Upper lobe of left lung (tissue), 6 donors: Measurements from ENCODE around the gene SLCO4A1. TPM values are rescaled to one million over a fixed set of nuclear protein-coding genes. Genes with fewer than 3 reads are reported as not detected.
A peak's percentile ranks its signal among the peaks of the same experiment; 100 is the strongest.

Experiments used
- ATAC-seq, 2 donors: fragments of 200-7000 bp; cut with Tn5 transposase; one replicate each; pipeline ENCODE4 v1.9.1; 2022; ENCODE audit warnings: mild to moderate bottlenecking in 2 of 2, moderate library complexity in 2 of 2; ENCODE audit not compliant: low FRiP score in 2 of 2
- DNase-seq, 2 donors: peaks; one replicate each; pipeline ENCODE4 v3.0.0-alpha.2; 2019 to 2020
- H3K27ac ChIP-seq, 4 donors: fragments of 200-600 bp; sonication (generic); one replicate each; pipeline ENCODE4 v1.5.1; 2016 to 2019
- H3K27me3 ChIP-seq, 4 donors: fragments of 200-600 bp; sonication (generic); one replicate each; pipeline ENCODE4 v1.5.1; 2017 to 2019
- H3K36me3 ChIP-seq, 4 donors: fragments of 200-600 bp; sonication (generic); one replicate each; pipeline ENCODE4 v1.5.1; 2016 to 2019
- H3K4me1 ChIP-seq, 4 donors: fragments of 200-600 bp; sonication (generic); one replicate each; pipeline ENCODE4 v1.5.1; 2018 to 2019
- H3K4me3 ChIP-seq, 4 donors: fragments of 200-600 bp; sonication (generic); one replicate each; pipeline ENCODE4 v1.5.1; 2017 to 2019; ENCODE audit warnings: mild to moderate bottlenecking in 2 of 4, moderate library complexity in 1 of 4
- H3K9me3 ChIP-seq, 4 donors: fragments of 200-600 bp; sonication (generic); one replicate each; pipeline ENCODE4 v1.5.1; 2018 to 2019
- CTCF ChIP-seq, 6 experiments: fragments of 450-650 bp in 4 of 6; fragments of 200-600 bp in 2 of 6; sonication (generic) in 2 of 6; IDR thresholded peaks; one replicate each; pipeline ENCODE4 v1.5.1; 2016 to 2019; ENCODE audit warnings: antibody characterized with exemption in 6 of 6
- EP300 ChIP-seq, 4 donors: sonication (generic); formaldehyde crosslinking; IDR thresholded peaks; one replicate each; pipeline ENCODE4 v1.5.1; 2017; ENCODE audit warnings: antibody characterized with exemption in 4 of 4, control low read depth in 2 of 4
- POLR2A ChIP-seq, 4 donors: fragments of 450-650 bp; IDR thresholded peaks; one replicate each; pipeline ENCODE4 v1.5.1; 2016 to 2017; ENCODE audit warnings: antibody characterized with exemption in 4 of 4, mild to moderate bottlenecking in 2 of 4
- POLR2AphosphoS5 ChIP-seq, 2 donors: sonication (generic); formaldehyde crosslinking; IDR thresholded peaks; one replicate each; pipeline ENCODE4 v1.5.1; 2017; ENCODE audit warnings: antibody characterized with exemption in 2 of 2
- WGBS, 2 donors: methylation state at CpG; one replicate each; pipeline ENCODE4 v1.1.5; 2017 to 2018; 5-methylcytosine and 5-hydroxymethylcytosine counted together
- total RNA-seq, 6 donors: library from RNA; depleted of rRNA in 4 of 6; stranded (reverse); fragments of >200 nt in 4 of 6; gene quantifications; one replicate each; pipeline versions ENCODE4 v1.1.0 to v1.2.1, GENCODE V29; 2016 to 2021
- donor health status: DM: no; HTN: no; CAD: no; lungs with moderate emphysema.
- donor health status: DM: no; HTN: yes; CAD: no; lungs with severe emphysema.

SLCO4A1 gene
- total RNA-seq, 6 donors from 2014 or later, result 39.9 to 86.7 (median 49.1) TPM

DNA sequence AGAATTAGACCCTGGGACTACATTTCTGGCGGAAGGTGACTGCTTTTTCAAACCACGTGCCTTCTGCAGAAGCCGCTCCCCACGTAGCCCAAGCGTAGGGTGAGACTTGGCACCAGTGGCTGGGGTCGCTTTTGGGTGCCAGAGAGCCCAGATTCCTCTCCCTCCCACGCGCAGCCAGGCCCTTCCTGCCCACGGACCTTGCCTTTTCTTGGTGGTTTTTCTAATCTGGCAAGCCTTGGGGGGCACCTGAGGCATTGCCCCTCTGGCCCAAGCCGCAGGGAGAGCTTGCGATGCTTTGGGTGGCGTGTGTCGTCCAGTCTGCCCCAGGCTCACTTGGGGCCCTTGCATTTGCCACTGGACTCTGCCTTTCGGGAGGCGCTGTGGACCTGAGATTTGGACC, 3.3 kb downstream of the SLCO4A1 start:
- H3K27me3 ChIP-seq, result peaks cover 0 to 10% (median 4%) of the 10 kb centered on the region in 4 donors
- H3K4me3 ChIP-seq, result peak overlapping the region in 2 of 4 donors; percentile 73 to 78
- WGBS, 2 donors, result 87 to 92% methylated on average over 13 to 15 of the region's 15 CpGs
- DNase-seq (no peak), ATAC-seq (no peak)
- no peaks in the 10 kb centered on the region for H3K9me3 ChIP-seq
- H3K36me3 ChIP-seq, result peaks cover 0 to 58% (median 0%) of the 10 kb centered on the region in 4 donors
- peak overlapping the region in 3 of 4 donors; percentile 90 to 98 (median 95) for H3K27ac ChIP-seq
- H3K4me1 ChIP-seq, result peaks cover 50 to 91% (median 73%) of the 10 kb centered on the region in 4 donors
- TF ChIP-seq POLR2A (IDR thresholded peaks at IDR 0.05) (no peak), POLR2AphosphoS5 (IDR thresholded peaks at IDR 0.05) (no peak), CTCF (IDR thresholded peaks at IDR 0.05) (no peak), EP300 (IDR thresholded peaks at IDR 0.05) (no peak)

GRCh38 chr20:62646851-62647520, 4.7 kb downstream of the SLCO4A1 start:
- Histone ChIP-seq H3K36me3 (peaks cover 0 to 61% (median 0%) of the 10 kb centered on the region in 4 donors), H3K27ac (peak overlapping the region in 3 of 4 donors; percentile 90 to 98 (median 95)), H3K9me3 (no peaks in the 10 kb centered on the region), H3K27me3 (peaks cover 0 to 5% (median 2%) of the 10 kb centered on the region in 4 donors), H3K4me3 (no peak overlapping the region), H3K4me1 (peaks cover 55 to 94% (median 78%) of the 10 kb centered on the region in 4 donors)
- DNase-seq (no peak), ATAC-seq (no peak)
- 77 to 89% methylated on average over 8 to 12 of the region's 12 CpGs for WGBS, 2 donors
- TF ChIP-seq CTCF (IDR thresholded peaks at IDR 0.05) (no peak), POLR2AphosphoS5 (IDR thresholded peaks at IDR 0.05) (no peak), POLR2A (IDR thresholded peaks at IDR 0.05) (no peak), EP300 (IDR thresholded peaks at IDR 0.05) (no peak)

- TF ChIP-seq POLR2AphosphoS5 (IDR thresholded peaks at IDR 0.05) (no peak), EP300 (IDR thresholded peaks at IDR 0.05) (no peak), POLR2A (IDR thresholded peaks at IDR 0.05) (no peak), CTCF (IDR thresholded peaks at IDR 0.05) (no peak)
- H3K4me1 ChIP-seq, result peaks cover 56 to 91% (median 76%) of the 10 kb centered on the region in 4 donors
- H3K27me3 ChIP-seq, result peaks cover 0 to under 1% (median 0%) of the 10 kb centered on the region in 4 donors
- no peaks in the 10 kb centered on the region for H3K9me3 ChIP-seq
- 95 to 100% methylated on average over 1 to 20 of the region's 25 CpGs for WGBS, 2 donors
- no peak for DNase-seq
- H3K27ac ChIP-seq, result peak overlapping the region in 3 of 4 donors; percentile 90 to 98 (median 95)
- peaks cover 0 to 61% (median 0%) of the 10 kb centered on the region in 4 donors for H3K36me3 ChIP-seq
- no peak for ATAC-seq
- no peak overlapping the region for H3K4me3 ChIP-seq
Measured at GRCh38 chr20:62647521-62648317, 5.4 kb downstream of the SLCO4A1 start.

DNA sequence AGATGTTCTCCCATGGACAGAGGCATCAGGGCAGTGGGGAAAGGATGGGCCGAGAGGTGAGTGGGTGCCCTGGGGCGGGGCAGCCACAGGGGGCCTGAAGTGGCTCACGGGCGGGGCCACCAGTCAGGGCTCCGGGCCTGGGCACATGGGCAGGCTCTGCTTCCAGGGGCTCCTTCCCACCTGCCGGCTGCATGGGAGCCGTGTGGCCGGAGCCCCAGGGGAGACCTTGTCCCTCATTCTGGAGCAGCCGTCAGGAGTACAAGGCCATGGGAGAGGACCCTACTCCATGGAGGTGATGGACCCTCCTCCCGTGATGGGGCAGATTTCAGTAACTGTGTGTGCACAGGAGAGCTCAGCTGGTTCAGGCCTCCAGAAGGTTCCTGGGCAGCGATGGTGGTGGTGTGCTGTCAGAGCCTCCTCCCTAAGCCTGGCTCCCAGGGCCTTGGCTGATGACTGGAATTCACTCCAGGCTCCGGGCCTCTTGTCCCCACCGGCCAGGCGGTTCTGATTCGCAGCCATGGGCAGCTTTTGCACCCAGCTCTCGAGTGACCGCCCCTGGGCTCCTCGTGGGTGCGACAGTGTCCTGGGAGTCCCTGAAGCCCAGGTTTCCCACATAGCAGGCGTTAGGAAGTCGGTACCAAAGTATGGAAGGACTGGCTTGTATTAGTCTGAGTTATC, 6.2 kb downstream of the SLCO4A1 start:
- H3K27me3 ChIP-seq, result no peaks in the 10 kb centered on the region
- ATAC-seq (no peak), DNase-seq (no peak)
- 87 to 89% methylated on average over 19 to 20 of the region's 21 CpGs for WGBS, 2 donors
- TF ChIP-seq POLR2AphosphoS5 (IDR thresholded peaks at IDR 0.05) (peak in 1 of 2 donors; percentile 5), EP300 (IDR thresholded peaks at IDR 0.05) (no peak)
- H3K4me3 ChIP-seq, result no peak overlapping the region
- H3K36me3 ChIP-seq, result peaks cover 0 to 59% (median 0%) of the 10 kb centered on the region in 4 donors
- no peaks in the 10 kb centered on the region for H3K9me3 ChIP-seq
- peak overlapping the region in 3 of 4 donors; percentile 90 to 98 (median 95) for H3K27ac ChIP-seq
- peaks cover 56 to 91% (median 76%) of the 10 kb centered on the region in 4 donors for H3K4me1 ChIP-seq
